T-cell (primary cell): ENCODE measurements around the gene ADAMTSL1. TPM values are rescaled to one million over a fixed set of nuclear protein-coding genes. Genes with fewer than 3 reads are reported as not detected.

Experiments
- ATAC-seq, 4 experiments: fragments of 200-7000 bp in 3 of 4; fragments of 150-1000 bp in 1 of 4; cut with Tn5 transposase; replicated peaks in 1 of 4; 1 replicate in 3 of 4; 2 replicates in 1 of 4; pipeline ENCODE4 v1.10.0; 2021; ENCODE audit warnings: moderate library complexity in 3 of 4, mild to moderate bottlenecking in 2 of 4, moderate number of reproducible peaks in 1 of 4
- CTCF ChIA-PET, 2 donors: fragments of 300-600 bp; sonication (Branson Sonifier 250); formaldehyde crosslinking; loops; one replicate each; lab custom pipeline; 2022; ENCODE audit warnings: antibody characterized with exemption in 2 of 2; lab: Charles Lee
- POLR2A ChIA-PET, 2 donors: fragments of 300-600 bp; sonication (Branson Sonifier 250); formaldehyde crosslinking; loops; one replicate each; lab custom pipeline; 2022; ENCODE audit warnings: antibody characterized with exemption in 2 of 2; lab: Charles Lee
- DNase-seq, 35 experiments: peaks; one replicate each; pipeline versions ENCODE4 v3.0.0 to v3.0.0-alpha.2; 2013 to 2023
- H3K27ac ChIP-seq: one replicate; pipeline ENCODE4 v1.5.1; 2013; ENCODE audit warnings: low read length
- H3K27me3 ChIP-seq, 2 experiments: replicated peaks in 1 of 2; 1 replicate in 1 of 2; 2 replicates in 1 of 2; pipeline versions ENCODE4 v1.6.1 to v1.7.0; 2013; ENCODE audit warnings: low read length in 1 of 2, mixed read lengths in 1 of 2; ENCODE audit not compliant: control insufficient read depth in 2 of 2, insufficient read depth in 2 of 2; ENCODE audit errors: extremely low read depth in 1 of 2
- H3K36me3 ChIP-seq, 2 donors: 1 replicate in 1 of 2; 2 replicates in 1 of 2; pipeline versions ENCODE4 v1.6.1 to v1.7.0; 2013; ENCODE audit warnings: low read length in 1 of 2; ENCODE audit not compliant: control insufficient read depth in 2 of 2, insufficient read depth in 1 of 2; ENCODE audit errors: extremely low read depth in 1 of 2
- H3K4me1 ChIP-seq, 2 experiments: 1 replicate in 1 of 2; 2 replicates in 1 of 2; pipeline versions ENCODE4 v1.6.1 to v1.7.0; 2013; ENCODE audit warnings: low read length in 2 of 2, mixed read lengths in 1 of 2; ENCODE audit not compliant: insufficient read depth in 2 of 2, control insufficient read depth in 1 of 2; ENCODE audit errors: extremely low read depth in 1 of 2
- H3K4me3 ChIP-seq, 2 donors: 1 replicate in 1 of 2; 2 replicates in 1 of 2; pipeline versions ENCODE4 v1.5.1 to v1.7.0; 2013; ENCODE audit warnings: mild to moderate bottlenecking in 2 of 2, low read length in 1 of 2, moderate library complexity in 1 of 2; ENCODE audit not compliant: control insufficient read depth in 1 of 2; ENCODE audit errors: extremely low read depth in 1 of 2
- H3K9me3 ChIP-seq: 2 replicates; pipeline ENCODE4 v1.7.0; 2013
- H3K27ac Mint-ChIP-seq, 2 donors: one replicate each; pipeline ENCODE4 v1.8.0; 2020 to 2021; ENCODE audit warnings: mild to moderate bottlenecking in 2 of 2, mixed read lengths in 2 of 2
- H3K27me3 Mint-ChIP-seq, 2 donors: one replicate each; pipeline ENCODE4 v1.8.0; 2021 to 2022; ENCODE audit warnings: mixed read lengths in 2 of 2
- H3K36me3 Mint-ChIP-seq: one replicate; pipeline ENCODE4 v1.8.0; 2021; ENCODE audit warnings: mixed read lengths
- H3K4me1 Mint-ChIP-seq, 3 donors: one replicate each; pipeline ENCODE4 v1.8.0; 2020 to 2022; ENCODE audit warnings: mixed read lengths in 3 of 3, mild to moderate bottlenecking in 1 of 3
- H3K4me3 Mint-ChIP-seq, 3 donors: one replicate each; pipeline ENCODE4 v1.8.0; 2020 to 2022; ENCODE audit warnings: mild to moderate bottlenecking in 3 of 3, mixed read lengths in 3 of 3, moderate library complexity in 3 of 3
- H3K9me3 Mint-ChIP-seq, 3 donors: one replicate each; pipeline ENCODE4 v1.8.0; 2020 to 2022; ENCODE audit warnings: mixed read lengths in 3 of 3
- WGBS: methylation state at CpG from one replicate; pipeline ENCODE4 v1.1.5; 2013; ENCODE audit warnings: missing lambda C conversion rate; ENCODE audit not compliant: insufficient coverage; 5-methylcytosine and 5-hydroxymethylcytosine counted together
- total RNA-seq, 35 experiments: library from RNA in 6 of 35; stranded (reverse) in 6 of 35; fragments of 120-200 nt in 1 of 35; gene quantifications; one replicate each; pipeline versions ENCODE4 v1.2.1 to v1.2.4 and lab custom pipeline; 2013 to 2026

ADAMTSL1 gene
- total RNA-seq, 5 donors from 2014 or later (not counting 1 experiment from before 2014, with no cell fraction given) = 0.10 TPM; not detected in 4

DNA sequence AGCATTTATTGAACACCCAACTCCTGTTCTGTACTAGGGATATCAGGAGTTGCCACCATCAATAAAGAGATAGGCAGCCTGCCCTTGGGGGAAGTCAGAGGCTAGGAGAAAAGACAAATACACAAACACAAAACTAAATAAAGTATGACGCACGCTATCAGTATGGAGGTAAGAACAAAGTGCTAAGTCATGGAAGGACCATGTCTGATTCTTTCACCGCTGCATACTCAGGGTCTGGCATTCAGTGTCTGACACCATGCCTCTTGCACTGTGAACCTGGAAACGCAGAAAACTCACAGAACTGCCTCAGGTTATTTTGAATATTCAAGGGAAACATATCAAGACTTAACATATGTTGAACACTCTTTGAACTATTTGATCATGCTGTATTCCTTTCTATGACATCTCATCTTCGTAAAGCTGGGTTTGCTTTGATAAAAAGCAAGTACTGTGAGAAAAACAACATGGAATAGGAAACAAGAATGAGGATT is 65.3 kb downstream of the ADAMTSL1 start:
- ATAC-seq = no peak
- CTCF ChIA-PET = no interaction called here

DNA sequence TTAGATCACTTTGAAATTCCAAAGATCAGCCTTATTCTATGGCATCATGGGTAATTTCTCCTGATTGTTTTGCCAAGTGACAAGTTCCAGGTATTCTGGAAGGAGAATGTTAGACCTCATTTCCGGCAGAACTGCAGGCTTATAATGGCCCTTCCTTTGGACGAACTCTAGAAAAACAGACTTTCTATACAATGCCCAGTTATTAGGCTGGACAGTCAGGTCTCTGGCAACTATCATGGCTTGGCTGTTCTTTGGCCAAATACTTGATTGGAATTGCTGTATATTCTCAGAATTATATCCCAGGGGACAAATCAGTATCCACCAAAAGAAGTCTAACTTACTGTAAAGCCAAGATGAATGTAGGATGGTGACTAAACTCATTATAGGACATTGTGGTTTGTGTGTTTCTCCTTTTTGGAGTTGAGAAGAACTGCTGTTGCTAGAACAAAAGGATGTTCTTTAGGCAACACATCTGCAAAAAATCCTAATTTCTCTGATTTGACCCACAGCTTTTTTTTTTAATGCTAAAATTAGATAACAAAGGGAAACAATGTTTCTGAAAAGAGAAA is 69.0 kb downstream of the ADAMTSL1 start:
- Histone ChIP-seq H3K9me3 (no peaks in the 10 kb centered on the region), H3K27me3 (no peaks in the 10 kb centered on the region), H3K4me3 (no peak overlapping the region), H3K4me1 (no peaks in the 10 kb centered on the region), H3K27ac (no peak overlapping the region), H3K36me3 (no peaks in the 10 kb centered on the region)
- Mint-ChIP-seq H3K27me3 (no peaks in the 10 kb centered on the region), H3K27ac (no peak overlapping the region), H3K9me3 (peaks cover 0 to 4% (median 0%) of the 10 kb centered on the region in 3 donors), H3K4me1 (no peaks in the 10 kb centered on the region), H3K4me3 (no peak overlapping the region), H3K36me3 (no peaks in the 10 kb centered on the region)
- CTCF ChIA-PET = no interaction called here
- DNase-seq = no peak
- WGBS = no CpG with 5 or more reads among the region's 2 CpGs
- POLR2A ChIA-PET = no interaction called here
- ATAC-seq = no peak

More for the DNA sequence above, 65.3 kb downstream of the ADAMTSL1 start:
- POLR2A ChIA-PET = no interaction called here
- Histone ChIP-seq H3K4me1 (no peaks in the 10 kb centered on the region), H3K4me3 (no peak overlapping the region), H3K27ac (no peak overlapping the region), H3K36me3 (no peaks in the 10 kb centered on the region), H3K27me3 (no peaks in the 10 kb centered on the region), H3K9me3 (no peaks in the 10 kb centered on the region)
- no peaks in the 10 kb centered on the region for H3K4me1 Mint-ChIP-seq
- no peaks in the 10 kb centered on the region for H3K27me3 Mint-ChIP-seq
- no peak for DNase-seq
- WGBS = 100% methylated on average over 1 of the region's 5 CpGs
- H3K9me3 Mint-ChIP-seq = peaks cover 12 to 16% (median 13%) of the 10 kb centered on the region in 3 donors
- H3K4me3 Mint-ChIP-seq = no peak overlapping the region
- no peak overlapping the region for H3K27ac Mint-ChIP-seq
- no peaks in the 10 kb centered on the region for H3K36me3 Mint-ChIP-seq

- CTCF ChIA-PET = no interaction called here
- Histone ChIP-seq H3K27ac (no peak overlapping the region), H3K27me3 (no peaks in the 10 kb centered on the region), H3K4me1 (no peaks in the 10 kb centered on the region), H3K4me3 (no peak overlapping the region), H3K9me3 (no peaks in the 10 kb centered on the region), H3K36me3 (no peaks in the 10 kb centered on the region)
- H3K36me3 Mint-ChIP-seq = no peaks in the 10 kb centered on the region
- no peak overlapping the region for H3K4me3 Mint-ChIP-seq
- POLR2A ChIA-PET = no interaction called here
- H3K4me1 Mint-ChIP-seq = no peaks in the 10 kb centered on the region
- no peak overlapping the region for H3K27ac Mint-ChIP-seq
- ATAC-seq = no peak
- DNase-seq = no peak
- no peaks in the 10 kb centered on the region for H3K27me3 Mint-ChIP-seq
- 100% methylated on average over 1 of the region's 5 CpGs for WGBS
- peaks cover 0 to under 1% (median 0%) of the 10 kb centered on the region in 3 donors for H3K9me3 Mint-ChIP-seq
Observed at GRCh38 chr9:18543406-18544192, 69.6 kb downstream of the ADAMTSL1 start.

- H3K27ac ChIP-seq = no peak overlapping the region
- no peaks in the 10 kb centered on the region for H3K27me3 Mint-ChIP-seq
- POLR2A ChIA-PET = no interaction called here
- CTCF ChIA-PET = no interaction called here
- no peaks in the 10 kb centered on the region for H3K9me3 ChIP-seq
- H3K4me3 ChIP-seq = no peak overlapping the region
- no peaks in the 10 kb centered on the region for H3K36me3 ChIP-seq
- WGBS = no CpG with 5 or more reads among the region's 3 CpGs
- no peaks in the 10 kb centered on the region for H3K4me1 Mint-ChIP-seq
- no peak overlapping the region for H3K4me3 Mint-ChIP-seq
- H3K36me3 Mint-ChIP-seq = no peaks in the 10 kb centered on the region
- DNase-seq (no peak), ATAC-seq (no peak)
- no peaks in the 10 kb centered on the region for H3K27me3 ChIP-seq
- no peaks in the 10 kb centered on the region for H3K4me1 ChIP-seq
- no peak overlapping the region for H3K27ac Mint-ChIP-seq
- no peaks in the 10 kb centered on the region for H3K9me3 Mint-ChIP-seq
Observed at GRCh38 chr9:18544456-18544855, 70.5 kb downstream of the ADAMTSL1 start.

DNA sequence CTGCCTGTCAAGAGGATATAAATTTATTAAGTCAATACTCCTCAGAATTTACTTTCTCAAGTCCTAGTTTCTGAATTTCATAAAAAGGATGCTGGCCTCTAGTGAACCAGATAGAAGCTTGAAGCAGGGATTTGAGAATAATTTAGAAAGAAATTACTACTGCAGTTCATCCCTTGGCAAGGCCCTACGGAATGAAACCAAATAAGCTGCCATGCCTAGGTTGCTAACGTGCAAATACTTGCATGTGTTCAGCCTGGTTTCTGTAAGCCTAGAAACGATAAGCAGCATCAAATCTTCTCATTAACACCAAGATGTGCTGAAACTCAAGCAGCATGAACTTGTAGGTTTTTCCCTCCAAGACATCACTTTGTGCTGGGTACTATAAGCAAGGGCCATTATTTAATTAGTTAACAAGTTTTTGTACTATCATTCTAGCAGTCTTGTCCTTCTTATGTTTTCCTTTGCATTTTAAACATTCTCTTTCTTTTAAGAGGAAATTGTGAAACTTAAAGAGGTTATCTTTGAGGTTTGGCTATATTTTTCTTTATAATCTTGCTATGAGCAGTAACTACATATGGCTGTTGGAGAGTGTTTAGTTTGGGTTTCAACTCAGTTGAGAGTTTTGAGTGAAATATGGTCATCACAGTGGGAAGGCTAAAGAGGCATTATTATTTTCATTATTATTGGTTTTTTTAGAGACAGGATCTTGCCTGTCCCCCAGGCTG is 71.8 kb downstream of the ADAMTSL1 start:
- ChIA-PET CTCF (no interaction called here), POLR2A (no interaction called here)
- no peak overlapping the region for H3K4me3 Mint-ChIP-seq
- no peaks in the 10 kb centered on the region for H3K9me3 Mint-ChIP-seq
- no peaks in the 10 kb centered on the region for H3K4me1 Mint-ChIP-seq
- H3K27ac Mint-ChIP-seq = no peak overlapping the region
- DNase-seq (no peak), ATAC-seq (no peak)
- no peak overlapping the region for H3K27ac ChIP-seq
- H3K27me3 ChIP-seq = no peaks in the 10 kb centered on the region
- H3K36me3 Mint-ChIP-seq = no peaks in the 10 kb centered on the region
- no peaks in the 10 kb centered on the region for H3K36me3 ChIP-seq
- H3K27me3 Mint-ChIP-seq = no peaks in the 10 kb centered on the region
- 80% methylated on average over 1 of the region's 3 CpGs for WGBS
- H3K4me1 ChIP-seq = no peaks in the 10 kb centered on the region
- no peaks in the 10 kb centered on the region for H3K9me3 ChIP-seq
- H3K4me3 ChIP-seq = no peak overlapping the region

DNA sequence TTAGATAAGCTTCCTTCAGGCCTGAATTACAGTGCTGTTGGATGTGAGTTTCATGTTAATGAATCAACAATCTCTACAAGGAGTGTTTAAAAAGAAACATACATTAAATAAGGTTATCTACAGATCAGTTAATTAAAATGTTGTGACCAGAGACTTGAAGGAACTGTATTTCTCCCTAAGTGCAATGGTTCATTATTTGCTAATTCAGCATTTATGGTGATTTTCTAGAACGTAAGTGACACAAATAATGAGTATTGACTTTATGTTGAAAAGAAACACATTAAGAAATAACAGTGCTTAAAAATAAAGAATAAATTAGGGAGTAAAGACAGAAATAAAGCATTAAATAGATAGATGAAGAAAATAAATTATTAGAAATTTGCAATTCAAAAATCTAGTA is 74.5 kb downstream of the ADAMTSL1 start:
- POLR2A ChIA-PET = no interaction called here
- Mint-ChIP-seq H3K27ac (no peak overlapping the region), H3K36me3 (no peaks in the 10 kb centered on the region), H3K4me3 (no peak overlapping the region), H3K27me3 (no peaks in the 10 kb centered on the region), H3K4me1 (no peaks in the 10 kb centered on the region), H3K9me3 (no peaks in the 10 kb centered on the region)
- DNase-seq (no peak), ATAC-seq (no peak)
- Histone ChIP-seq H3K4me1 (no peaks in the 10 kb centered on the region), H3K27ac (no peak overlapping the region), H3K9me3 (no peaks in the 10 kb centered on the region), H3K36me3 (no peaks in the 10 kb centered on the region), H3K4me3 (no peak overlapping the region), H3K27me3 (no peaks in the 10 kb centered on the region)
- no CpG with 5 or more reads among the region's 1 CpG for WGBS
- CTCF ChIA-PET = no interaction called here
